ENCODE results near the gene COLGALT1. TPM values are rescaled to one million over a fixed set of nuclear protein-coding genes. Genes with fewer than 3 reads are reported as not detected.

COLGALT1 gene
- total and polyA plus RNA-seq, 2 of the 8 experiments (the other 6 are each of a cell fraction or from before 2014, with no cell fraction given): 44.7 to 58.1 TPM

DNA sequence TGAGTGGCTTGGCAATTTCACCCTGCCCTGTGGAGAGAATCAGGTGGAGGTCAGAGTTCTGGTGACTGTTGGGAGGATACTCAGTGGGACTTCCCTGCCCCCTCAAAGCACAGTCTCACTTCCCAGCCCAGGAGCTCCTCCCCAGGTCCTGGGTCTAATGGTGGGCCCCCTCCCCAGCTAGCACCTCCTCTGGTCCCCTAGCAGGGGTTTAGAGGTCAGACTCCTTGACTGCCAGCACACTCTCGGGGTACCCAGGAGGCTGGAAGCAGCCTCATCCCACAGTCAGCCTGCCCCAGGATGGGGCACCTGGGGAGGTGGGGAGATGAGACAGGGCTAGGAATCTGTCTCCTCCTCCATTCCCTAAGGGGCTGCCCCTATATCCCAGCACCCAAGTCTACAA lies 65.2 kb downstream of the COLGALT1 start:
- H4K91ac ChIP-seq (replicated peaks; ENCODE audit: insufficient read length, low read length): no peak overlapping the region
- H3K9me3 ChIP-seq (ENCODE audit: insufficient read depth in 2 of 2, low read depth in 1 of 2, low read length in 1 of 2): no peaks in the 10 kb centered on the region
- no peak overlapping the region for H3K9ac ChIP-seq (replicated peaks in 1 of 4; ENCODE audit: extremely low read depth in 1 of 4, low read depth in 3 of 4, low read length in 3 of 4)
- no peaks in the 10 kb centered on the region for H3K79me2 ChIP-seq (ENCODE audit: control insufficient read depth in 1 of 2, insufficient read depth in 2 of 2, low read length in 2 of 2)
- H3K23me2 ChIP-seq (ENCODE audit: low read depth, low read length): peaks cover 5% of the 10 kb centered on the region; the same call in 1 of the 2 replicates
- H4K5ac ChIP-seq (ENCODE audit: insufficient read length, low read depth, low read length): no peak overlapping the region
- DNase-seq (ENCODE audit: low read depth in 1 of 2, low spot score in 2 of 2) (no peak), FAIRE-seq (no peak)
- H3K56ac ChIP-seq (replicated peaks; ENCODE audit: insufficient read length, low read depth, low read length): no peak overlapping the region
- H3K4me2 ChIP-seq (ENCODE audit: insufficient read depth in 1 of 2, low read depth in 2 of 2, low read length in 2 of 2): no peak overlapping the region
- H3K27me3 ChIP-seq (replicated peaks in 1 of 4; ENCODE audit: control insufficient read depth in 3 of 4, extremely low read depth in 1 of 4, insufficient read depth in 3 of 4, low read length in 3 of 4): no peaks in the 10 kb centered on the region
- no peaks in the 10 kb centered on the region for H3K4me1 ChIP-seq (replicated peaks in 1 of 4; ENCODE audit: control insufficient read depth in 3 of 4, insufficient read depth in 4 of 4, low read length in 3 of 4)
- H3K18ac ChIP-seq (ENCODE audit: extremely low read depth, low read length): no peak overlapping the region
- no peak overlapping the region for H3K4ac ChIP-seq (replicated peaks; ENCODE audit: insufficient read length, low read depth, low read length)
- H3K79me1 ChIP-seq (ENCODE audit: low read depth, low read length): no peaks in the 10 kb centered on the region; the same call in 1 of the 2 replicates
- H2BK20ac ChIP-seq (ENCODE audit: low read length): no peak overlapping the region
- no peak overlapping the region for H2BK15ac ChIP-seq (ENCODE audit: low read length)
- H4K20me1 ChIP-seq (replicated peaks in 1 of 2; ENCODE audit: control insufficient read depth in 1 of 2, insufficient read depth in 2 of 2, low read length in 2 of 2): peaks cover 3 to 11% of the 10 kb centered on the region in 2 experiments
- no peak overlapping the region for H2AFZ ChIP-seq (ENCODE audit: low read length)
- no peak overlapping the region for H3K23ac ChIP-seq (ENCODE audit: insufficient read length)
- CTCF ChIA-PET (ENCODE audit: partially characterized antibody): interaction anchor here (0.5 to 3.0 kb wide), 4 partner anchors 15 to 451 kb away, joined by 3 to 34 read pairs (median 5); no protein-coding TSS in a partner anchor
- H3K4me3 ChIP-seq (ENCODE audit: extremely low read depth in 1 of 4, insufficient read depth in 2 of 4, low read depth in 3 of 4, low read length in 4 of 4): no peak overlapping the region
- H2BK120ac ChIP-seq (replicated peaks; ENCODE audit: low read depth, low read length): no peak overlapping the region
- no peak overlapping the region for H2AK5ac ChIP-seq (ENCODE audit: low read depth, low read length)
- WGBS, 2 experiments (ENCODE audit: extremely low coverage in 1 of 2, insufficient coverage in 1 of 2, insufficient read length in 1 of 2, insufficient replicate concordance in 2 of 2, low coverage in 1 of 2, low lambda C conversion rate in 2 of 2, missing lambda C conversion rate in 1 of 2): 100% methylated on average over 1 of the region's 1 CpG; no CpG with 5 or more reads in 1 of the 2 experiments
- no peak overlapping the region for H2BK5ac ChIP-seq (ENCODE audit: low read depth, low read length)
- no peak overlapping the region for H4K8ac ChIP-seq (ENCODE audit: extremely low read depth, insufficient read depth, low read length)
- H2BK12ac ChIP-seq (ENCODE audit: low read depth, low read length): no peak overlapping the region
- H3K27ac ChIP-seq (ENCODE audit: low read depth, low read length): no peak overlapping the region
- POLR2A ChIA-PET (ENCODE audit: partially characterized antibody): interaction anchor here (1.2 kb wide), 1 partner anchor 14 kb away, joined by 3 read pairs; no protein-coding TSS in a partner anchor
- H3K14ac ChIP-seq (ENCODE audit: insufficient read length): no peak overlapping the region
- peaks cover 2 to 16% (median 6%) of the 10 kb centered on the region in 4 experiments; a peak in 6 of 8 replicates for H3K36me3 ChIP-seq (ENCODE audit: control insufficient read depth in 2 of 4, insufficient read depth in 4 of 4, low read length in 3 of 4)
